GM12801 (cell line): ENCODE data around the gene DGAT2.

ENCODE experiments used
- CTCF ChIP-seq: IDR thresholded peaks from one replicate; pipeline ENCODE4 v1.5.1; 2011; ENCODE audit warnings: control low read depth; ENCODE audit not compliant: insufficient read length; ENCODE audit errors: extremely low read depth

DGAT2 gene

GRCh38 chr11:75810637-75811390 lies 42.2 kb downstream of the DGAT2 start:
- TF ChIP-seq CTCF = no peak

DNA sequence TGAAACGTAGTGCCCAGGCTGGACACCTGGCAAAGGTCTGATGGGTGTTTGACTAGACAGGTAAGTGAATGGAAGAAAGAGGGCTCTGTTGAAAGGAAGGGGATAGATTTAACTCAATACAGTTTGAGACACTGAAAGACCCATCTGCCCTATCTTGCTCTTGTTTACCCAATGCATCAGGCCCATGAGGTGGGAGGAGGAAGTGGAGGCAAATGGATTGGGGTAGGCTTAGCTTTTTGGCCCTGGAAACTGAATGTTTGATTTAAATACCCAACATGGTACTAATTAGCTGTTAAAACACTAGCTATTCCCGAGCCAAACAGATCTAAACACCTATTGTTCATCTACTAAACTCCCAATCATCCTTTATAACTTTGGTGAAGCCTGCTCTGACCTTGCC lies 42.9 kb downstream of the DGAT2 start:
- no peak for TF ChIP-seq CTCF

DNA sequence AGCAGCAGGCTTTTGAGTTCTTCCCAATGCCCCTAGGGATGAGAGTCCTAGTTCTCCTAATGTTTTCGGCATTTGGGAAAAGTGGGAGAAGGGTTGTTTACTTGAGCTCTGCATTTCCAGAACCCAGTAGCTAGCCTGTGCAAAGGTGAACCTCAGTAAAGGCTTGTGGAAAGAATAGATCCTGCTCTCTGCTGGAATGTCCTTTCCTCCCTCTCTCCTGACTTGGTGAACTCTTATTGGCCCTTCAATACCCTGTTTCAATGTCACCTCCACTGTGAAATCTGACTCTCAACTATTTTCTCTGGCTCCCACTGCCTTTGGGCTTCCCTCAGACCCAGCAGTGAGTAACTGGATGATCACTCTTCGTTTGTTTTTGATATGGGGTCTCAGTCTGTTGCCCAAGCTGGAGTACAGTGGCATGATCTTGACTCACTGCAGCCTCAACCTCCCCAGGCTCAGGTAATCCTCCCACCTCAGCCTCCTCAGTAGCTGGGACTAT lies 44.0 kb downstream of the DGAT2 start:
- TF ChIP-seq CTCF = no peak

GRCh38 chr11:75813124-75813523 lies 44.5 kb downstream of the DGAT2 start:
- no peak for TF ChIP-seq CTCF

GRCh38 chr11:75813622-75814039 lies 45.1 kb downstream of the DGAT2 start:
- TF ChIP-seq CTCF = no peak

- no peak for TF ChIP-seq CTCF
These were observed 45.7 kb downstream of the DGAT2 start for GRCh38 chr11:75814363-75814676.

- no peak for TF ChIP-seq CTCF
These were observed 46.2 kb downstream of the DGAT2 start, which contains the start of gene UVRAG for GRCh38 chr11:75814677-75815344. Gene UVRAG, plus strand, starts transcription at chr11:75815210. Its CDS starts 198 bp downstream, at chr11:75815408.
